Esophagus (tissue), 2 donors: ENCODE results near the gene PDZD2. TPM values are rescaled to one million over a fixed set of nuclear protein-coding genes. Genes with fewer than 3 reads are reported as not detected.
A peak's percentile ranks its signal among the peaks of the same experiment; 100 is the strongest.

Experiments
- H3K27ac ChIP-seq, 2 donors: one replicate each; pipeline ENCODE4 v1.5.1; 2013; ENCODE audit warnings: low read depth in 2 of 2, mild to moderate bottlenecking in 2 of 2, inconsistent platforms in 1 of 2, low read length in 1 of 2, moderate library complexity in 1 of 2
- H3K27me3 ChIP-seq, 2 donors: one replicate each; pipeline ENCODE4 v1.6.1; 2013; ENCODE audit warnings: low read length in 2 of 2, control low read depth in 1 of 2, mild to moderate bottlenecking in 1 of 2; ENCODE audit not compliant: insufficient read depth in 2 of 2, control insufficient read depth in 1 of 2
- H3K36me3 ChIP-seq, 2 donors: one replicate each; pipeline ENCODE4 v1.6.1; 2013; ENCODE audit warnings: low read length in 1 of 2; ENCODE audit not compliant: control insufficient read depth in 2 of 2, insufficient read depth in 2 of 2
- H3K4me1 ChIP-seq, 2 donors: one replicate each; pipeline ENCODE4 v1.6.1; 2013; ENCODE audit warnings: low read length in 1 of 2; ENCODE audit not compliant: control insufficient read depth in 2 of 2, insufficient read depth in 2 of 2
- H3K4me3 ChIP-seq, 2 donors: one replicate each; pipeline ENCODE4 v1.5.1; 2013; ENCODE audit warnings: low read length in 2 of 2, mild to moderate bottlenecking in 2 of 2, low read depth in 1 of 2, moderate library complexity in 1 of 2
- H3K9me3 ChIP-seq, 2 donors: one replicate each; pipeline ENCODE4 v1.6.1; 2013; ENCODE audit warnings: mild to moderate bottlenecking in 2 of 2, low read depth in 1 of 2, low read length in 1 of 2, moderate library complexity in 1 of 2; ENCODE audit not compliant: control insufficient read depth in 2 of 2, insufficient read depth in 1 of 2
- WGBS, 2 donors: extraction: QIAGEN DNeasy Blood & Tissue Kit; methylation state at CpG; one replicate each; pipeline ENCODE4 v1.1.7; 2013; 5-methylcytosine and 5-hydroxymethylcytosine counted together
- polyA plus RNA-seq, 2 donors: library from polyadenylated mRNA; stranded (reverse); fragments of 200-250 nt; gene quantifications; one replicate each; pipeline ENCODE4 v1.2.3, GENCODE V29; 2013
- donor health status: healthy with polysubstance abuse.
- donor health status: Bipolar disorder and iron deficiency.

The PDZD2 gene
- polyA plus RNA-seq, 2 donors, result 6.6 to 15.3 TPM

- Histone ChIP-seq H3K4me3 (no peak overlapping the region), H3K9me3 (no peaks in the 10 kb centered on the region), H3K27ac (no peak overlapping the region), H3K36me3 (no peaks in the 10 kb centered on the region), H3K4me1 (no peaks in the 10 kb centered on the region), H3K27me3 (peaks cover 0 to 4% of the 10 kb centered on the region in 2 donors)
- WGBS, 2 donors, result 77 to 83% methylated on average over 7 of the region's 7 CpGs
Observed at GRCh38 chr5:31630931-31631330, 8.0 kb upstream of the PDZD2 start.

- no peak overlapping the region for H3K27ac ChIP-seq
Observed at GRCh38 chr5:31632460-31632859, 6.5 kb upstream of the PDZD2 start.

GRCh38 chr5:31635446-31635845 lies 3.5 kb upstream of the PDZD2 start:
- no peak overlapping the region for H3K27ac ChIP-seq
- H3K27me3 ChIP-seq, result peaks cover 0 to 4% of the 10 kb centered on the region in 2 donors
- no peak overlapping the region for H3K4me3 ChIP-seq
- no peaks in the 10 kb centered on the region for H3K36me3 ChIP-seq
- no peaks in the 10 kb centered on the region for H3K9me3 ChIP-seq
- H3K4me1 ChIP-seq, result peaks cover 2 to 3% of the 10 kb centered on the region in 2 donors
- 57 to 77% methylated on average over 1 of the region's 1 CpG for WGBS, 2 donors

More at GRCh38 chr5:31632460-31632859, 6.5 kb upstream of the PDZD2 start:
- 87 to 94% methylated on average over 1 of the region's 1 CpG for WGBS, 2 donors
- Histone ChIP-seq H3K27me3 (peaks cover 0 to 4% of the 10 kb centered on the region in 2 donors), H3K36me3 (no peaks in the 10 kb centered on the region), H3K4me3 (no peak overlapping the region), H3K4me1 (no peaks in the 10 kb centered on the region), H3K9me3 (no peaks in the 10 kb centered on the region)

- H3K27ac ChIP-seq, result no peak overlapping the region
- no peak overlapping the region for H3K4me3 ChIP-seq
- H3K4me1 ChIP-seq, result peaks cover 2 to 3% of the 10 kb centered on the region in 2 donors
- H3K36me3 ChIP-seq, result no peaks in the 10 kb centered on the region
- no peaks in the 10 kb centered on the region for H3K27me3 ChIP-seq
- WGBS, 2 donors, result 89 to 91% methylated on average over 6 of the region's 6 CpGs
- no peaks in the 10 kb centered on the region for H3K9me3 ChIP-seq
Observed at GRCh38 chr5:31637851-31638250, 1.1 kb upstream of the PDZD2 start.

- Histone ChIP-seq H3K9me3 (no peaks in the 10 kb centered on the region), H3K27ac (no peak overlapping the region), H3K4me1 (peaks cover 2 to 3% of the 10 kb centered on the region in 2 donors), H3K36me3 (no peaks in the 10 kb centered on the region), H3K27me3 (no peaks in the 10 kb centered on the region), H3K4me3 (peak overlapping the region; percentile 54 to 59)
- 12 to 27% methylated on average over 9 of the region's 9 CpGs for WGBS, 2 donors
Observed at GRCh38 chr5:31638345-31638744, 586 bp upstream of the PDZD2 start.

GRCh38 chr5:31639481-31640411 lies 815 bp downstream of the PDZD2 start:
- Histone ChIP-seq H3K4me3 (peak overlapping the region; percentile 54 to 59), H3K9me3 (no peaks in the 10 kb centered on the region), H3K27me3 (no peaks in the 10 kb centered on the region), H3K27ac (no peak overlapping the region), H3K4me1 (peaks cover 2 to 3% of the 10 kb centered on the region in 2 donors), H3K36me3 (no peaks in the 10 kb centered on the region)
- 21 to 24% methylated on average over 37 to 50 of the region's 50 CpGs for WGBS, 2 donors

GRCh38 chr5:31640573-31640972 lies 1.6 kb downstream of the PDZD2 start:
- H3K9me3 ChIP-seq, result no peaks in the 10 kb centered on the region
- no peak overlapping the region for H3K27ac ChIP-seq
- H3K27me3 ChIP-seq, result no peaks in the 10 kb centered on the region
- H3K4me1 ChIP-seq, result peaks cover 2 to 3% of the 10 kb centered on the region in 2 donors
- WGBS, 2 donors, result 100% methylated on average over 1 of the region's 1 CpG
- no peak overlapping the region for H3K4me3 ChIP-seq
- H3K36me3 ChIP-seq, result no peaks in the 10 kb centered on the region

GRCh38 chr5:31641059-31641458 lies 2.1 kb downstream of the PDZD2 start:
- WGBS, 2 donors, result 90% methylated on average over 4 of the region's 4 CpGs

GRCh38 chr5:31641575-31641974 lies 2.6 kb downstream of the PDZD2 start:
- Histone ChIP-seq H3K4me3 (no peak overlapping the region), H3K36me3 (no peaks in the 10 kb centered on the region), H3K9me3 (no peaks in the 10 kb centered on the region), H3K27me3 (no peaks in the 10 kb centered on the region), H3K27ac (no peak overlapping the region), H3K4me1 (peaks cover 2 to 3% of the 10 kb centered on the region in 2 donors)
- 81 to 84% methylated on average over 5 of the region's 5 CpGs for WGBS, 2 donors

More at GRCh38 chr5:31641059-31641458, 2.1 kb downstream of the PDZD2 start:
- no peak overlapping the region for H3K27ac ChIP-seq
- H3K27me3 ChIP-seq, result no peaks in the 10 kb centered on the region
- no peaks in the 10 kb centered on the region for H3K9me3 ChIP-seq
- no peaks in the 10 kb centered on the region for H3K36me3 ChIP-seq
- no peak overlapping the region for H3K4me3 ChIP-seq
- H3K4me1 ChIP-seq, result peaks cover 2 to 3% of the 10 kb centered on the region in 2 donors
